Keratinocyte (primary cell): ENCODE measurements around the gene FMN2. TPM values are rescaled to one million over a fixed set of nuclear protein-coding genes. Genes with fewer than 3 reads are reported as not detected.

ENCODE experiments used
- DNase-seq: peaks from one replicate; pipeline ENCODE4 v3.0.0-alpha.2; 2011; ENCODE audit warnings: low read depth, missing footprints, low spot score
- FAIRE-seq: peaks from 2 replicates; lab custom pipeline; 2011; peaks lifted over from hg19 to GRCh38; lab: Jason Lieb, UNC
- H2AFZ ChIP-seq: 2 replicates; pipeline ENCODE4 v1.6.0; 2012; ENCODE audit warnings: low read length, control low read depth, inconsistent platforms; ENCODE audit not compliant: control insufficient read depth
- H3K27ac ChIP-seq: 2 replicates; pipeline ENCODE4 v1.5.1; 2011; ENCODE audit warnings: low read length; ENCODE audit not compliant: control insufficient read depth, insufficient read depth
- H3K27me3 ChIP-seq: 3 replicates; pipeline ENCODE4 v1.6.0; 2011; ENCODE audit warnings: low read length; ENCODE audit not compliant: control insufficient read depth, insufficient read depth; ENCODE audit errors: extremely low read depth
- H3K36me3 ChIP-seq, 2 experiments: 2 replicates in 1 of 2; 3 replicates in 1 of 2; pipeline ENCODE4 v1.5.1; 2011; ENCODE audit warnings: low read length in 2 of 2, mild to moderate bottlenecking in 1 of 2; ENCODE audit not compliant: control insufficient read depth in 2 of 2, insufficient read depth in 2 of 2; ENCODE audit errors: extremely low read depth in 1 of 2
- H3K4me1 ChIP-seq: 3 replicates; pipeline ENCODE4 v1.5.1; 2011; ENCODE audit warnings: low read length; ENCODE audit not compliant: control insufficient read depth, insufficient read depth; ENCODE audit errors: extremely low read depth
- H3K4me2 ChIP-seq: 3 replicates; pipeline ENCODE4 v1.6.0; 2011; ENCODE audit warnings: low read depth, low read length; ENCODE audit not compliant: control insufficient read depth, insufficient read depth; ENCODE audit errors: extremely low read depth
- H3K4me3 ChIP-seq, 3 experiments: fragments of 200-600 bp in 1 of 3; sonication (generic) in 1 of 3; 2 replicates in 2 of 3; 3 replicates in 1 of 3; pipeline ENCODE4 v1.5.1; 2011 to 2016; ENCODE audit warnings: low read length in 3 of 3, mild to moderate bottlenecking in 3 of 3, control low read depth in 2 of 3, inconsistent platforms in 1 of 3, low read depth in 1 of 3, mixed read lengths in 1 of 3, mixed run types in 1 of 3, moderate library complexity in 1 of 3; ENCODE audit not compliant: control insufficient read depth in 2 of 3, insufficient read depth in 2 of 3; ENCODE audit errors: extremely low read depth in 1 of 3
- H3K79me2 ChIP-seq: 2 replicates; pipeline ENCODE4 v1.6.0; 2012; ENCODE audit warnings: low read length; ENCODE audit not compliant: control insufficient read depth, insufficient read depth
- H3K9ac ChIP-seq: 3 replicates; pipeline ENCODE4 v1.6.0; 2011; ENCODE audit warnings: low read length; ENCODE audit not compliant: control insufficient read depth, insufficient read depth; ENCODE audit errors: extremely low read depth
- H3K9me1 ChIP-seq: 3 replicates; pipeline ENCODE4 v1.6.0; 2011; ENCODE audit warnings: low read length; ENCODE audit not compliant: control insufficient read depth, insufficient read depth; ENCODE audit errors: extremely low read depth
- H3K9me3 ChIP-seq: 2 replicates; pipeline ENCODE4 v1.5.1; 2012; ENCODE audit warnings: low read depth, low read length; ENCODE audit not compliant: control insufficient read depth
- H4K20me1 ChIP-seq: 3 replicates; pipeline ENCODE4 v1.6.0; 2011; ENCODE audit warnings: low read length; ENCODE audit not compliant: control insufficient read depth, insufficient read depth; ENCODE audit errors: extremely low read depth
- EZH2 ChIP-seq: IDR thresholded peaks from one replicate; pipeline ENCODE4 v1.6.1; 2012; ENCODE audit warnings: inconsistent platforms, mild to moderate bottlenecking, low read length, moderate library complexity
- dilution Hi-C: fragments of 300-500 bp; cut with MboI; formaldehyde crosslinking; loops from one replicate; pipeline ENCODE4 v1.7.0; 2020; ENCODE audit warnings: low sequenced_read_pairs; ENCODE audit not compliant: extremely low pct_ligation_motif_present
- polyA plus RNA-seq, 5 experiments: library from polyadenylated mRNA; depleted of rRNA in 3 of 5; stranded (reverse) in 3 of 5; stranded (forward) in 1 of 5; unstranded in 1 of 5; fragments of >200 nt; gene quantifications; 1 replicate in 1 of 5; 2 replicates in 3 of 5; 3 replicates in 1 of 5; pipeline versions ENCODE4 v1.2.1 to v1.2.3, GENCODE V29; 2011 to 2012; ENCODE audit warnings: missing spikeins in 2 of 5, low read depth in 1 of 5, low replicate concordance in 1 of 5
- TF ChIP-seq, protein P1 (sequence below), 3 experiments: IDR thresholded peaks in 1 of 3; conservative IDR thresholded peaks in 1 of 3; optimal IDR thresholded peaks in 1 of 3; 2 replicates in 2 of 3; 3 replicates in 1 of 3; pipeline versions ENCODE3 to v1.5.1; 2011; ENCODE audit warnings: low read length in 3 of 3, mild to moderate bottlenecking in 3 of 3, moderate library complexity in 2 of 3, control low read depth in 1 of 3, inconsistent platforms in 1 of 3; ENCODE audit not compliant: insufficient read depth in 2 of 3; ENCODE audit errors: extremely low read depth in 1 of 3

FMN2 gene
- polyA plus RNA-seq, 1 donor (not counting 4 experiments of a cell fraction or from before 2014, with no cell fraction given) = not detected

DNA sequence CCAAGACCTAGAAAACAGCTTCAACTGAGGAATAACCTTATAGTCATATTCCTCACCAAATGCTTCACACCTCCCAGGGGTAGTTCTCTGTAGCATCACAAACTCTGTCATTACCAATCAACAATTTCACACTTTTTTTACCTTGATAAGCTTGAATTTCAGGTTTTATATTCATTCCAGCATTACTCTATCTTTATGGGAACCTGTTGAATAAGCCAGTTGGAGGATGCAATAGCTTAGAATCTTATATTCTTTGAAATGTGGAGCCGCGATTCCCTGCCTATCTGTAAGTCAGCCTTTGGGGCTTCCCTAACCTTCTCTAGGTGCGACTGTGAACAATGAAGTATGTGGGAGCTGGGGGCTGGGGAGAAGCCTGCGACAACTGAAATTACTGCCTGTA is 374.8 kb downstream of the FMN2 start:
- no peak overlapping the region for H2AFZ ChIP-seq
- DNase-seq (no peak), FAIRE-seq (no peak)
- H3K36me3 ChIP-seq = no peaks in the 10 kb centered on the region
- H3K9me3 ChIP-seq = no peaks in the 10 kb centered on the region
- no peaks in the 10 kb centered on the region for H3K9me1 ChIP-seq
- no peaks in the 10 kb centered on the region for H3K4me1 ChIP-seq
- no peaks in the 10 kb centered on the region for H4K20me1 ChIP-seq
- H3K4me3 ChIP-seq = no peak overlapping the region
- dilution Hi-C loops = no loop called here
- H3K4me2 ChIP-seq = no peak overlapping the region
- no peaks in the 10 kb centered on the region for H3K79me2 ChIP-seq
- no peak overlapping the region for H3K9ac ChIP-seq
- H3K27me3 ChIP-seq = no peaks in the 10 kb centered on the region
- TF ChIP-seq, protein P1, sequence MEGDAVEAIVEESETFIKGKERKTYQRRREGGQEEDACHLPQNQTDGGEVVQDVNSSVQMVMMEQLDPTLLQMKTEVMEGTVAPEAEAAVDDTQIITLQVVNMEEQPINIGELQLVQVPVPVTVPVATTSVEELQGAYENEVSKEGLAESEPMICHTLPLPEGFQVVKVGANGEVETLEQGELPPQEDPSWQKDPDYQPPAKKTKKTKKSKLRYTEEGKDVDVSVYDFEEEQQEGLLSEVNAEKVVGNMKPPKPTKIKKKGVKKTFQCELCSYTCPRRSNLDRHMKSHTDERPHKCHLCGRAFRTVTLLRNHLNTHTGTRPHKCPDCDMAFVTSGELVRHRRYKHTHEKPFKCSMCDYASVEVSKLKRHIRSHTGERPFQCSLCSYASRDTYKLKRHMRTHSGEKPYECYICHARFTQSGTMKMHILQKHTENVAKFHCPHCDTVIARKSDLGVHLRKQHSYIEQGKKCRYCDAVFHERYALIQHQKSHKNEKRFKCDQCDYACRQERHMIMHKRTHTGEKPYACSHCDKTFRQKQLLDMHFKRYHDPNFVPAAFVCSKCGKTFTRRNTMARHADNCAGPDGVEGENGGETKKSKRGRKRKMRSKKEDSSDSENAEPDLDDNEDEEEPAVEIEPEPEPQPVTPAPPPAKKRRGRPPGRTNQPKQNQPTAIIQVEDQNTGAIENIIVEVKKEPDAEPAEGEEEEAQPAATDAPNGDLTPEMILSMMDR (optimal IDR thresholded peaks at IDR 0.05 in 1 of 3, IDR thresholded peaks at IDR 0.05 in 1 of 3, conservative IDR thresholded peaks at IDR 0.05 in 1 of 3; ENCODE audit: extremely low read depth in 1 of 3, insufficient read depth in 2 of 3, low read length in 3 of 3) = no peak
- no peak overlapping the region for H3K27ac ChIP-seq

DNA sequence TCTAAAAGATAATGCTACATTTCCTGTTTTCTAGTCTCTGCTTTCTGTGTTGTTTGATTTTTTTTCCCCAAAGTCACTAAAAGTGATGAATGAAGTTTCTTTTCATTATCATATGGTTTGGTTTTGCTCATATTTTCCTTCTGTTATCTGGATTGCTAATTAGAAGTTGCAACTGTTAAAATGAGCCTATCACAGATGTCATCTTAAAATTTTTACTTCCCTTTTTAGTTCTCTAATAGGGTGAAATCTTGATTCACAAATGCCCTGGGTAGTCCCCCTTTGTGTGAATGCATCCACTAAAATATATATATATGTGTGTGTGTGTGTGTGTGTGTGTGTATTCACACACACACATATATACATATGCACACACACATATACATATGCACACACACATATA is 376.2 kb downstream of the FMN2 start:
- H3K4me3 ChIP-seq = no peak overlapping the region
- no peaks in the 10 kb centered on the region for H3K9me3 ChIP-seq
- dilution Hi-C loops = no loop called here
- no peaks in the 10 kb centered on the region for H4K20me1 ChIP-seq
- H3K27me3 ChIP-seq = no peaks in the 10 kb centered on the region
- no peak overlapping the region for H3K4me2 ChIP-seq
- H3K9ac ChIP-seq = no peak overlapping the region
- no peak for FAIRE-seq
- H3K36me3 ChIP-seq = no peaks in the 10 kb centered on the region
- no peaks in the 10 kb centered on the region for H3K4me1 ChIP-seq
- TF ChIP-seq, protein P1 (optimal IDR thresholded peaks at IDR 0.05 in 1 of 3, IDR thresholded peaks at IDR 0.05 in 1 of 3, conservative IDR thresholded peaks at IDR 0.05 in 1 of 3; ENCODE audit: extremely low read depth in 1 of 3, insufficient read depth in 2 of 3, low read length in 3 of 3) = no peak
- TF ChIP-seq EZH2 = no peak
- no peak for DNase-seq
- no peaks in the 10 kb centered on the region for H3K9me1 ChIP-seq
- H3K27ac ChIP-seq = no peak overlapping the region
- H3K79me2 ChIP-seq = no peaks in the 10 kb centered on the region
- H2AFZ ChIP-seq = no peak overlapping the region
